Thoracic aorta (tissue), 2 donors: ENCODE measurements around the gene PDX1. TPM values are rescaled to one million over a fixed set of nuclear protein-coding genes. Genes with fewer than 3 reads are reported as not detected.

Experiments
- ATAC-seq: fragments of 150-250 bp; one replicate; pipeline ENCODE4 v1.8.0; 2017; ENCODE audit warnings: low read depth; ENCODE audit not compliant: insufficient number of reproducible peaks, low FRiP score
- DNase-seq: peaks from one replicate; pipeline ENCODE4 v3.0.0-alpha.2; 2020; ENCODE audit warnings: low spot score
- H3K27ac ChIP-seq, 2 donors: fragments of 200-600 bp; sonication (generic); 1 replicate in 1 of 2; 2 replicates in 1 of 2; pipeline ENCODE4 v1.5.1; 2016; ENCODE audit warnings: mild to moderate bottlenecking in 2 of 2, moderate library complexity in 2 of 2
- H3K27me3 ChIP-seq: fragments of 200-600 bp; sonication (generic); replicated peaks from 2 replicates; pipeline ENCODE4 v1.6.0; 2016; ENCODE audit warnings: mild to moderate bottlenecking; ENCODE audit not compliant: insufficient read depth
- H3K36me3 ChIP-seq: fragments of 200-600 bp; sonication (generic); one replicate; pipeline ENCODE4 v1.5.1; 2016
- H3K4me1 ChIP-seq, 2 donors: fragments of 200-600 bp; sonication (generic); 1 replicate in 1 of 2; 2 replicates in 1 of 2; pipeline versions ENCODE4 v1.5.1 to v1.6.0; 2016; ENCODE audit warnings: low read depth in 2 of 2, mild to moderate bottlenecking in 1 of 2; ENCODE audit not compliant: control insufficient read depth in 1 of 2
- H3K4me3 ChIP-seq: fragments of 200-600 bp; sonication (generic); 2 replicates; pipeline ENCODE4 v1.5.1; 2016; ENCODE audit warnings: mild to moderate bottlenecking
- H3K9me3 ChIP-seq: fragments of 200-600 bp; sonication (generic); 2 replicates; pipeline ENCODE4 v1.5.1; 2016
- total RNA-seq, 2 donors: library from RNA; depleted of rRNA; stranded (reverse); fragments of >200 nt; gene quantifications; one replicate each; pipeline versions ENCODE4 v1.1.0 to v1.2.3, GENCODE V29; 2016
- TF ChIP-seq, protein P1 (sequence below): fragments of 200-600 bp; sonication (generic); IDR thresholded peaks from one replicate; pipeline ENCODE4 v1.5.1; 2019; ENCODE audit warnings: antibody characterized with exemption

Gene PDX1
- total RNA-seq, 2 donors from 2014 or later, result 0.28 TPM; not detected in 1

DNA sequence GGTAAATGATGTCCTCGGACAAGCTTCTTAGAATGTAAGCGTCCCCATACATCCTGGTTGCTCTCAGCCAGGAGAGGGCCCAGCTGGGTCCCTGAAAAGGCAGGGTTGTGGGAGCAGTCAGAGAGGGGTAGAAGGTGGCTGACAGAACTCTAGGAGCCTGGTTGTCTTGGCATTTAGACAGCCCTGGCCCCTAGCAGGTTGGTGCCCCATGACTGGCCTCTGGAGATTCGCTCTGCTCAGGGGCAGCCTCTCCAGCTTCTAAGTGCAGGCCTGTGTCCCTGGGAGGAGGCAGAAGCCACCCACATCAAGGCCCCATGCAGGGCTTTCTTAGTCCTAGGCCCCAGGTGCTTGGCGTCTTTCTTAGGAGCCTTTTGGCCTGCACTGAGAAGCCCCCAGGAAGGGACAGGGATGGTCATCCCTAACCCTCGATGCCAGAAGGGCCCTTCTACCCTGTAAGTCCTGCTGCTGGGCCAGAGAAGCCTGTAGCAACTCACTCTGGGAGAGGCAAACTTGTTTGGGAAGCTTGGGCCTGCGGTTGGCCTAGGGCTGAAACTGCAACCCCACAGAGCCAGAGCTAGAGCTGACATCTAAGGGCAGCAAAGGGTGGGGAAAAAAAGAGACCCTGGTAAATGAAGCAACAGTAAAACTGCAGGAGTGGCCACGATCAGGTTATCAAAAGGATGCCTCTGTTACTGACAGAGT lies 52.1 kb downstream of the PDX1 start:
- DNase-seq (no peak), ATAC-seq (no peak)
- peaks cover 7% of the 10 kb centered on the region for H3K27me3 ChIP-seq
- no peak overlapping the region for H3K27ac ChIP-seq
- H3K36me3 ChIP-seq, result no peaks in the 10 kb centered on the region
- no peaks in the 10 kb centered on the region for H3K9me3 ChIP-seq
- peaks cover 4 to 21% of the 10 kb centered on the region in 2 donors for H3K4me1 ChIP-seq
- TF ChIP-seq, protein P1, sequence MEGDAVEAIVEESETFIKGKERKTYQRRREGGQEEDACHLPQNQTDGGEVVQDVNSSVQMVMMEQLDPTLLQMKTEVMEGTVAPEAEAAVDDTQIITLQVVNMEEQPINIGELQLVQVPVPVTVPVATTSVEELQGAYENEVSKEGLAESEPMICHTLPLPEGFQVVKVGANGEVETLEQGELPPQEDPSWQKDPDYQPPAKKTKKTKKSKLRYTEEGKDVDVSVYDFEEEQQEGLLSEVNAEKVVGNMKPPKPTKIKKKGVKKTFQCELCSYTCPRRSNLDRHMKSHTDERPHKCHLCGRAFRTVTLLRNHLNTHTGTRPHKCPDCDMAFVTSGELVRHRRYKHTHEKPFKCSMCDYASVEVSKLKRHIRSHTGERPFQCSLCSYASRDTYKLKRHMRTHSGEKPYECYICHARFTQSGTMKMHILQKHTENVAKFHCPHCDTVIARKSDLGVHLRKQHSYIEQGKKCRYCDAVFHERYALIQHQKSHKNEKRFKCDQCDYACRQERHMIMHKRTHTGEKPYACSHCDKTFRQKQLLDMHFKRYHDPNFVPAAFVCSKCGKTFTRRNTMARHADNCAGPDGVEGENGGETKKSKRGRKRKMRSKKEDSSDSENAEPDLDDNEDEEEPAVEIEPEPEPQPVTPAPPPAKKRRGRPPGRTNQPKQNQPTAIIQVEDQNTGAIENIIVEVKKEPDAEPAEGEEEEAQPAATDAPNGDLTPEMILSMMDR, result no peak
- no peak overlapping the region for H3K4me3 ChIP-seq

DNA sequence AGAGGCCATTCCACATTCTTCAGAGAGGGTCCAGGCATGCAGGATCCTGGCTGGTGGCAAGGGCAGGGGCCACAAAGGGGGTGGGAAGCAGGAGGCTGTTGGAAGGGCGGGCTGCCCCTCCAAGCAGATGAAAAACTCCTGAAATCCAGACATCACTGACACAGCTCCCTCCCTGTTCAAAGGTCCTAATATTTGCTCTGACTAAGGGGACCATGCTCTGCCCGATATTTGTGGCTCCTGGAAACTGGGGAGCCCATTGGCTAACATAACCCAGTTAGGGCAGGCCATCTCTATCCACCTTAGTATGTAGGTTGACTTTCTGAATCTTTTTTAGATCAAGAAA lies 52.6 kb downstream of the PDX1 start:
- H3K4me3 ChIP-seq, result no peak overlapping the region
- ATAC-seq, result no peak
- H3K27ac ChIP-seq, result no peak overlapping the region
- H3K9me3 ChIP-seq, result no peaks in the 10 kb centered on the region
- H3K36me3 ChIP-seq, result no peaks in the 10 kb centered on the region
- H3K27me3 ChIP-seq, result peaks cover 7% of the 10 kb centered on the region
- TF ChIP-seq, protein P1, result no peak
- peaks cover 4 to 21% of the 10 kb centered on the region in 2 donors for H3K4me1 ChIP-seq
- no peak for DNase-seq

DNA sequence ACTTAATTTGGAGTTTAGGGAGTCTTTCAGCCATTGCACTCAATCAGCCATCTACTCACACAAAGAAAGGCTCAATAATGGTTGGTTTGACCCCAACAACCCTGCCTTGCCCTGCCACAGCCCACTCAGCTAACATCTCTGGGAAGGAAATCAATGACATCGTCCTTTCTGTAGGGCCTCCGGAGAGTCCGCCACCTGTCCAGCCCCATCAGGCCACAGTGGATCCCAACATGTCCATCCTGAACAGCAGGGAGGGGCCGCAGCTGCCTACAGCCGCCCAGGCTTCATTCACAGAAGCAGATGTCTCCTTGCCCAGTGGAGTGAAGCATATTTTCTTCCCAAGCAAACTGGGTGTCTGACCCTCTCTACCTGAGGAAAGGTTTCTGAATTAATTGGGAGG lies 53.5 kb downstream of the PDX1 start:
- Histone ChIP-seq H3K36me3 (no peaks in the 10 kb centered on the region), H3K4me3 (no peak overlapping the region), H3K27ac (no peak overlapping the region), H3K4me1 (peaks cover 1 to 17% of the 10 kb centered on the region in 2 donors), H3K27me3 (peaks cover 7% of the 10 kb centered on the region), H3K9me3 (no peaks in the 10 kb centered on the region)
- TF ChIP-seq, protein P1, result no peak
- DNase-seq (no peak), ATAC-seq (no peak)

DNA sequence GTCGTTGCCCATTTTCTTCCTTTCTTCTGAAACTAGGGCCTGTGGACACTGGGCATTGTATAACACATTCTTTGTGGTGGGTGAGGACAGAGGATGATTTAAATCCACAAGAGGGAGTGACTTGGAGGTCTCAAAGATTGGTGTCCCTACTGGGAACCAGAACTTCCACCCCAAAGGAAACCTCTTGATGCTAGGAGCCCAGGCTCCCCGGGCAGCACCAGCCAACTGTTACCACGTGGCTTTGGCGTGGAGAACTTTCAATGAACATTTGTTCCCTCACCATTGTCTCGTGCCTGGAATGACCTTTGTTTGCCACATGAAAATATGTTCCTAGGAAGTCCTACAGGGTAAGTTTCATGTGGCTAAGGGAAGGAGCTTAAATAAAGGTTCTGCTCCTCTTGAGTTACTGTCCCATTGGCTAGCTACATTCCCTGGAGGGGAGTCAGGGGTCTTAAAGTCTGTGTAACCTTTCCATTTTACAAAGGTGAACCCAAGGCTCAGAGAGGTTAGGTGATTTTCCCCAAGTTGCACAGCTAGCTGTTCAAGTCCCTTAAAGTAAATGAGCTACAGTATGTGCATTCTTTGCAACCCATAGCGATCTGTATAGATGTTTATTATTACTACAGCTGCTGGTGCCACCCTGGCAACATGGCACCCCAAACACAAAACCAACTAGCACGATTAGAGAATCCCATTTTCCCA lies 54.3 kb downstream of the PDX1 start:
- no peak for DNase-seq
- Histone ChIP-seq H3K4me3 (no peak overlapping the region), H3K27ac (no peak overlapping the region), H3K36me3 (no peaks in the 10 kb centered on the region), H3K9me3 (no peaks in the 10 kb centered on the region), H3K4me1 (peaks cover 3 to 17% of the 10 kb centered on the region in 2 donors), H3K27me3 (peaks cover 13% of the 10 kb centered on the region)
- no peak for ATAC-seq
- TF ChIP-seq, protein P1, result no peak

Other genes starting within 250 kb of the PDX1 start
- gene GSX1, start 127.5 kb upstream of the PDX1 start, total RNA-seq, result not detected
- not detected for gene CDX2, start 49.3 kb downstream of the PDX1 start, total RNA-seq
- not detected for gene URAD, start 68.7 kb downstream of the PDX1 start, total RNA-seq
- 1 to 10 TPM in 1 of 2 donors, under 1 TPM in 1; 0.81 to 1.1 TPM for gene FLT3, start 180.6 kb downstream of the PDX1 start, total RNA-seq
- 10 to 100 TPM; 33.3 to 45.3 TPM for gene PAN3, start 218.5 kb downstream of the PDX1 start, total RNA-seq